ENCODE results near the gene CAPN2.
"Not testable (repeated sequence)": the region's sequence is repeated elsewhere in the genome, so short reads cannot be mapped to it uniquely, and the experiment has no call there.

The CAPN2 gene

GRCh38 chr1:223716302-223716862 lies 4.0 kb downstream of the CAPN2 start:
- no peak for DNase-seq (ENCODE audit: low read depth in 4 of 4, low spot score in 1 of 4)

GRCh38 chr1:223717123-223717522 lies 4.8 kb downstream of the CAPN2 start:
- no peak for DNase-seq (ENCODE audit: low read depth in 4 of 4, low spot score in 1 of 4)

- no peak for DNase-seq (ENCODE audit: low read depth in 4 of 4, low spot score in 1 of 4)
Observed at GRCh38 chr1:223717695-223718363, 5.5 kb downstream of the CAPN2 start.

- DNase-seq (ENCODE audit: low read depth in 4 of 4, low spot score in 1 of 4): no peak
Observed at GRCh38 chr1:223718850-223719249, 6.5 kb downstream of the CAPN2 start.

- DNase-seq (ENCODE audit: low read depth in 4 of 4, low spot score in 1 of 4): no peak
Observed at GRCh38 chr1:223720971-223721591, 8.7 kb downstream of the CAPN2 start.

GRCh38 chr1:223721658-223722607 lies 9.6 kb downstream of the CAPN2 start:
- no peak for DNase-seq (ENCODE audit: low read depth in 4 of 4, low spot score in 1 of 4)

GRCh38 chr1:223723351-223723904 lies 11.1 kb downstream of the CAPN2 start:
- DNase-seq (ENCODE audit: low read depth in 4 of 4, low spot score in 1 of 4): no peak

GRCh38 chr1:223724376-223724775 lies 12.0 kb downstream of the CAPN2 start:
- no peak for DNase-seq (ENCODE audit: low read depth in 4 of 4, low spot score in 1 of 4)

GRCh38 chr1:223725578-223725977 lies 13.2 kb downstream of the CAPN2 start:
- DNase-seq (ENCODE audit: low read depth in 4 of 4, low spot score in 1 of 4): no peak

GRCh38 chr1:223726380-223727001 lies 14.2 kb downstream of the CAPN2 start:
- peak; percentile 67 to 86 (median 79) for DNase-seq (ENCODE audit: low read depth in 4 of 4, low spot score in 1 of 4)

- no peak for DNase-seq (ENCODE audit: low read depth in 4 of 4, low spot score in 1 of 4)
Observed at GRCh38 chr1:223727541-223727940, 15.2 kb downstream of the CAPN2 start.

- DNase-seq (ENCODE audit: low read depth in 4 of 4, low spot score in 1 of 4): no peak
Observed at GRCh38 chr1:223729906-223730305, 17.6 kb downstream of the CAPN2 start.

- no peak for DNase-seq (ENCODE audit: low read depth in 4 of 4, low spot score in 1 of 4)
Observed at GRCh38 chr1:223730479-223731132, 18.3 kb downstream of the CAPN2 start.

GRCh38 chr1:223731133-223731770 lies 18.9 kb downstream of the CAPN2 start:
- no peak for DNase-seq (ENCODE audit: low read depth in 4 of 4, low spot score in 1 of 4)

GRCh38 chr1:223732993-223733798 lies 20.9 kb downstream of the CAPN2 start:
- DNase-seq (ENCODE audit: low read depth in 4 of 4, low spot score in 1 of 4): no peak

- DNase-seq (ENCODE audit: low read depth in 4 of 4, low spot score in 1 of 4): no peak
Observed at GRCh38 chr1:223733898-223734852, 21.8 kb downstream of the CAPN2 start.

- DNase-seq (ENCODE audit: low read depth in 4 of 4, low spot score in 1 of 4): not testable (repeated sequence)
Observed at GRCh38 chr1:223736638-223737037, 24.3 kb downstream of the CAPN2 start.

- no peak for DNase-seq (ENCODE audit: low read depth in 4 of 4, low spot score in 1 of 4)
Observed at GRCh38 chr1:223737342-223737741, 25.0 kb downstream of the CAPN2 start.

Data from stimulated activated CD4-positive, alpha-beta T cell treated with anti-CD3 and anti-CD28 coated beads, Interleukin-1b, Interleukin-23, amount 100 ng/mL, for 24 hours (primary cell).